ENCODE data around the gene SLC25A5. TPM values are rescaled to one million over a fixed set of nuclear protein-coding genes. Genes with fewer than 3 reads are reported as not detected.
"Not testable (repeated sequence)": the region's sequence is repeated elsewhere in the genome, so short reads cannot be mapped to it uniquely, and the experiment has no call there.

SLC25A5 gene
- total and polyA plus RNA-seq, 2 experiments from 2014 or later = 373 to 563 TPM

DNA sequence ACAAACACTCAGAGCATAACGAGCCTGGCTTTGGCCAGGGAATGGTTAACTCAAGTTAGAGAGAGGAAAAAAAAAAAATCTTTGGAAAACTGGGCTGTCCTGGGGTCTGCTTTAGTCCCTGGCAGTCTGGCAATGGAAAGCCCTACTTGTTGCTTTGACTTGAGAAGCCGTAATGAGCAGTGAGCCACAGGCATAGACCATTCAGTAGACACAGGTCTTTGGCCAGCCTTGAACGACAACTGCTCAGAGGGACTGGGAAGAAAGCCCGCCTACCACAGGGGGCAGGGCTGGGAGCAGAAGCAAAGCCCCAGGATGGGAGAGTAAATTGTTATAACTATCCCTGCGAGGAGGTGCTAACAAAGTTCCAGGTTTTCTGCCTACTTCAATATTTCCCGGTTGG is 43.2 kb upstream of the SLC25A5 start:
- TF ChIP-seq, protein P1, sequence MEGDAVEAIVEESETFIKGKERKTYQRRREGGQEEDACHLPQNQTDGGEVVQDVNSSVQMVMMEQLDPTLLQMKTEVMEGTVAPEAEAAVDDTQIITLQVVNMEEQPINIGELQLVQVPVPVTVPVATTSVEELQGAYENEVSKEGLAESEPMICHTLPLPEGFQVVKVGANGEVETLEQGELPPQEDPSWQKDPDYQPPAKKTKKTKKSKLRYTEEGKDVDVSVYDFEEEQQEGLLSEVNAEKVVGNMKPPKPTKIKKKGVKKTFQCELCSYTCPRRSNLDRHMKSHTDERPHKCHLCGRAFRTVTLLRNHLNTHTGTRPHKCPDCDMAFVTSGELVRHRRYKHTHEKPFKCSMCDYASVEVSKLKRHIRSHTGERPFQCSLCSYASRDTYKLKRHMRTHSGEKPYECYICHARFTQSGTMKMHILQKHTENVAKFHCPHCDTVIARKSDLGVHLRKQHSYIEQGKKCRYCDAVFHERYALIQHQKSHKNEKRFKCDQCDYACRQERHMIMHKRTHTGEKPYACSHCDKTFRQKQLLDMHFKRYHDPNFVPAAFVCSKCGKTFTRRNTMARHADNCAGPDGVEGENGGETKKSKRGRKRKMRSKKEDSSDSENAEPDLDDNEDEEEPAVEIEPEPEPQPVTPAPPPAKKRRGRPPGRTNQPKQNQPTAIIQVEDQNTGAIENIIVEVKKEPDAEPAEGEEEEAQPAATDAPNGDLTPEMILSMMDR (IDR thresholded peaks at IDR 0.05; ENCODE audit: low read depth, low read length) = no peak
- H3K9me3 ChIP-seq (ENCODE audit: low read depth) = no peaks in the 10 kb centered on the region
- H3K27me3 ChIP-seq = no peaks in the 10 kb centered on the region
- no peak for DNase-seq (ENCODE audit: low read depth in 1 of 2, low spot score in 1 of 2)
- H3K4me1 ChIP-seq (ENCODE audit: low read depth) = no peaks in the 10 kb centered on the region
- no peak overlapping the region for H3K4me3 ChIP-seq
- H3K27ac ChIP-seq = no peak overlapping the region
- no peaks in the 10 kb centered on the region for H3K36me3 ChIP-seq

DNA sequence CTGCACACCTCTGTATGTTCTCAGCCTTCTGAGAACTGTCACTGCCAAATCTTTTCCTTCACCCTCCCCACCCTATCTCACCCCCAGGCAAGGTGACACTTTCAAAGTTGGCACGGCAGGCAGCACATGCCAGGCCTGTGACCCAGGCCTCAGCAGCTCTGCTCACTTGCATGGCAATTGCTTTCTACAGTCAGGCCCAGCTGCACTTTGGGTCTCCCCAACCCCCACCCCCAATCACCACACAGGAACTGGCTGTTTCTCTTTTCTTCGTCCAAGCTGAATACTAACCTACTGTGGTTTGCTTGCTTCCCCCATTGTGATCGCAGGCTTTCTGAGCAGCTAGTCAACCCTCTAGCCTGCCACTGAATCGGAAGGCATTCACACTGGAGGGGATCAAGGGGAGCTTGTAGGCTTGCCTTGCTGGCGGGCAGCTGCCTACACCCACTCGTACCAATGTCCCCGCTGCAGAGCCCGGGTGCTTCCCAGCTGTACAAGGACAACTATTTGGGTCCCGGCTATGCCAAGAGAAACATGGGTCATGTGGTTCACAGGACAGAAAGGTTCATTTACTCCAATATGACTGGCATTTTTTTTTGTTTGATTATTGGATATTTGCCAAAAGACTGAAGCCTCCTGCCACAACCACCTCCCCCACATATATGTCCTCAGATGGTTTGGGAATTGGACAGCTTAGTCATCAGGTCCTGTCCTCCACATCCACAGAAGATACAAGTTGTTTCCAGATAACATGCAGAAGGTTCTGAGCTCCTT is 41.0 kb upstream of the SLC25A5 start:
- TF ChIP-seq, protein P1 (IDR thresholded peaks at IDR 0.05; ENCODE audit: low read depth, low read length) = no peak
- no peaks in the 10 kb centered on the region for H3K9me3 ChIP-seq (ENCODE audit: low read depth)
- H3K4me3 ChIP-seq = no peak overlapping the region
- no peaks in the 10 kb centered on the region for H3K27me3 ChIP-seq
- H3K27ac ChIP-seq = no peak overlapping the region
- H3K36me3 ChIP-seq = no peaks in the 10 kb centered on the region
- peak in 1 of 2 donors; percentile 55 for DNase-seq (ENCODE audit: low read depth in 1 of 2, low spot score in 1 of 2)
- H3K4me1 ChIP-seq (ENCODE audit: low read depth) = no peaks in the 10 kb centered on the region

DNA sequence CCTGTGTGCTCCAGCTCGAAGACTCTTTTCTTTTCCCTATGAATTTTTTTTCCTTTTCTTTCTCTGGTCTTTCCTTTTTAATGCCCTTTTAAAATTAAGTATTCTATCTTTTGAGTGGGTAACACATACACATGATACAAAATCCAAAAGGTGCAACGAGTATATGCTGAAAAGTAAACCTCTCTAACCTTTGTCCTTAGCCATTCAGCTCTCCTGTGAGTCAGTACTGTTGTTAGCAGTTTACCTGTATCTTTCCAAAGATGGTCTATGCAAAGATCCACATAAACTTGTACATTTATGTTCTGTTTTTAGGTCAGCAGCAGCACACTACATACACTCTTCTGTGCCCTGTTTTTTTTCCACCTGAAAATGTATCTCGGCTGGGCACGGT is 40.5 kb upstream of the SLC25A5 start:
- DNase-seq (ENCODE audit: low read depth in 1 of 2, low spot score in 1 of 2) = no peak
- Histone ChIP-seq H3K36me3 (no peaks in the 10 kb centered on the region), H3K27me3 (no peaks in the 10 kb centered on the region), H3K27ac (no peak overlapping the region), H3K9me3 (ENCODE audit: low read depth) (no peaks in the 10 kb centered on the region), H3K4me1 (ENCODE audit: low read depth) (no peaks in the 10 kb centered on the region), H3K4me3 (no peak overlapping the region)
- TF ChIP-seq, protein P1 (IDR thresholded peaks at IDR 0.05; ENCODE audit: low read depth, low read length) = no peak

DNA sequence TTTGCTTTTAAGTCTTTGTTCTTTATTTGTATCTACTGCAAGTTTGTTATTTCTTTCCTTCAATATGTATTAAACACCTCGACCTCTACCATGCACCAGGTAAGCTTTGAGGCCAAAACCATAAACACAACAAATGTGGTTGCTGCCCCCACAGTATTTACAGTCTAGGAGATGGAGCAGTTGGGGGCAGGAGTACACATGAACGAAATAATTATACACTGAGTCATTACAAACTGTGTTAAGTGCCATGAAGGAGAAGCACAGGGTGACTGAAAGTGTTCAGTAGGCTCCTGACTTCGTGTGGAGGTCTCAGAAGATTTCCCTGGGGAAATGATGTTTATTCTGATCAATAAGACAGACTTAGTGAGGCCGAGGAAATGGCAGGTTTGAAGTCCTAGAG is 38.8 kb upstream of the SLC25A5 start:
- no peak overlapping the region for H3K27ac ChIP-seq
- no peaks in the 10 kb centered on the region for H3K4me1 ChIP-seq (ENCODE audit: low read depth)
- no peak overlapping the region for H3K4me3 ChIP-seq
- H3K9me3 ChIP-seq (ENCODE audit: low read depth) = no peaks in the 10 kb centered on the region
- no peaks in the 10 kb centered on the region for H3K27me3 ChIP-seq
- no peaks in the 10 kb centered on the region for H3K36me3 ChIP-seq
- DNase-seq (ENCODE audit: low read depth in 1 of 2, low spot score in 1 of 2) = peak in 1 of 2 donors; percentile 14
- TF ChIP-seq, protein P1 (IDR thresholded peaks at IDR 0.05; ENCODE audit: low read depth, low read length) = no peak

DNA sequence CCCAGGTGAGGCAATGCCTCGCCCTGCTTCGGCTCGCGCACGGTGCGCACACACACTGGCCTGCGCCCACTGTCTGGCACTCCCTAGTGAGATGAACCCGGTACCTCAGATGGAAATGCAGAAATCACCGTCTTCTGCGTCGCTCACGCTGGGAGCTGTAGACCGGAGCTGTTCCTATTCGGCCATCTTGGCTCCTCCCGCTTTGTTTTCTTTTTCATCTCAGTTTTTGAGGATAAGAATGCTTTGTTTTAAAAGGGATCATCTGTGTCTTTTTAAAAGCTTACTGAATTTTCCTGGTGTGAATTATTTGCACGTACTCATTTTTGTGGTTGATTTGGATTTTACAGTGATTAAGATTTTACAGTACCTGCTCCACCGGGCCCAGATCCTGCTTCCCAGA is 26.9 kb upstream of the SLC25A5 start:
- not testable (repeated sequence) for H3K36me3 ChIP-seq; H3K27ac ChIP-seq; H3K4me1 ChIP-seq (ENCODE audit: low read depth); H3K9me3 ChIP-seq (ENCODE audit: low read depth); H3K4me3 ChIP-seq; H3K27me3 ChIP-seq; DNase-seq (ENCODE audit: low read depth in 1 of 2, low spot score in 1 of 2)

DNA sequence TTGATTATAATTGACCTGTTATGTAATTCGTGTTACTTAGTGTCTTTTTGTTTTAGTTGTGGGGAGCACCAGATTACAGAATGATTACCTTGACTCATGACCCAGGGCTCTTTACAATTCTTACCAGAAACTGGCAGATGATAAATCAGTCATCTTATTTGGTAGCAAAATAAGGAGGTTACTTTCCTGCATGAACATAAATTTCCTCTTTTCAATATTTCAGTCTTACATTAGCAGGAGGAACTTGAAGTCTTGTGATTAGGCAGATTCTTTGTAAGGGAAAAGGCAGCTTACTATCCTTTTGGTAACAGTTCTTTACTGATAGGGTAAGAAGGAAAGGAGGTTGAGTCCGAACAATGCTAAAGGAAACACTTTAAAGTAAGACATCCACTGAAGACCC is 26.0 kb upstream of the SLC25A5 start:
- DNase-seq (ENCODE audit: low read depth in 1 of 2, low spot score in 1 of 2) = no peak
- no peak overlapping the region for H3K4me3 ChIP-seq
- no peaks in the 10 kb centered on the region for H3K36me3 ChIP-seq
- no peaks in the 10 kb centered on the region for H3K9me3 ChIP-seq (ENCODE audit: low read depth)
- no peaks in the 10 kb centered on the region for H3K27me3 ChIP-seq
- H3K4me1 ChIP-seq (ENCODE audit: low read depth) = no peaks in the 10 kb centered on the region
- TF ChIP-seq, protein P1 (IDR thresholded peaks at IDR 0.05; ENCODE audit: low read depth, low read length) = no peak
- H3K27ac ChIP-seq = no peak overlapping the region

Measured in cardiac muscle cell (in vitro differentiated cells and primary cell).